ENCODE results near the gene DNAJA3.

DNAJA3 gene

DNA sequence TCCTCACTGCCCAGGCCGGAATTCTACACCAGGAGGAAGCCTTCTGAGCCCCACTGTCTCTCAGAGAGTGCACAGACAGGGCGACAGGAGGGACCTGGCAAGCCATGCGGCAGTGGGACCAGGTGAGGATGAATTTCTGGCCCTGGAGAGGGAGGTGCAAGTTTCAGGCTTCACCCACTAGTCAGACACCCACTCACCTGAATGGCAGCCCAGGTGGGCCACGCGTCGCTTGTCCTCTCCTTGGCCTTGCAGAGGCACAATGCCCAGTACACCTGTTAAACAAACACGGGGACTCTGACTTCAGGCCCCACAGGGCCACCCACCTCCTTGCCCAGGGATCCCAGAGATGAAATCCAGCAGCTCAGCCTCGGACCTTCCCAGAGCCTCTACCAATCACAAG lies 13.5 kb upstream of the DNAJA3 start:
- H3K27ac ChIP-seq = no peak overlapping the region
- TF ChIP-seq, protein P1, sequence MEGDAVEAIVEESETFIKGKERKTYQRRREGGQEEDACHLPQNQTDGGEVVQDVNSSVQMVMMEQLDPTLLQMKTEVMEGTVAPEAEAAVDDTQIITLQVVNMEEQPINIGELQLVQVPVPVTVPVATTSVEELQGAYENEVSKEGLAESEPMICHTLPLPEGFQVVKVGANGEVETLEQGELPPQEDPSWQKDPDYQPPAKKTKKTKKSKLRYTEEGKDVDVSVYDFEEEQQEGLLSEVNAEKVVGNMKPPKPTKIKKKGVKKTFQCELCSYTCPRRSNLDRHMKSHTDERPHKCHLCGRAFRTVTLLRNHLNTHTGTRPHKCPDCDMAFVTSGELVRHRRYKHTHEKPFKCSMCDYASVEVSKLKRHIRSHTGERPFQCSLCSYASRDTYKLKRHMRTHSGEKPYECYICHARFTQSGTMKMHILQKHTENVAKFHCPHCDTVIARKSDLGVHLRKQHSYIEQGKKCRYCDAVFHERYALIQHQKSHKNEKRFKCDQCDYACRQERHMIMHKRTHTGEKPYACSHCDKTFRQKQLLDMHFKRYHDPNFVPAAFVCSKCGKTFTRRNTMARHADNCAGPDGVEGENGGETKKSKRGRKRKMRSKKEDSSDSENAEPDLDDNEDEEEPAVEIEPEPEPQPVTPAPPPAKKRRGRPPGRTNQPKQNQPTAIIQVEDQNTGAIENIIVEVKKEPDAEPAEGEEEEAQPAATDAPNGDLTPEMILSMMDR (IDR thresholded peaks at IDR 0.05) = no peak
- no peak for TF ChIP-seq ZFX (IDR thresholded peaks at IDR 0.05; ENCODE audit: borderline replicate concordance)

GRCh38 chr16:4412854-4413253 lies 12.8 kb upstream of the DNAJA3 start:
- H3K27ac ChIP-seq = no peak overlapping the region
- no peak for TF ChIP-seq ZFX (IDR thresholded peaks at IDR 0.05; ENCODE audit: borderline replicate concordance)
- TF ChIP-seq, protein P1 (IDR thresholded peaks at IDR 0.05) = no peak

DNA sequence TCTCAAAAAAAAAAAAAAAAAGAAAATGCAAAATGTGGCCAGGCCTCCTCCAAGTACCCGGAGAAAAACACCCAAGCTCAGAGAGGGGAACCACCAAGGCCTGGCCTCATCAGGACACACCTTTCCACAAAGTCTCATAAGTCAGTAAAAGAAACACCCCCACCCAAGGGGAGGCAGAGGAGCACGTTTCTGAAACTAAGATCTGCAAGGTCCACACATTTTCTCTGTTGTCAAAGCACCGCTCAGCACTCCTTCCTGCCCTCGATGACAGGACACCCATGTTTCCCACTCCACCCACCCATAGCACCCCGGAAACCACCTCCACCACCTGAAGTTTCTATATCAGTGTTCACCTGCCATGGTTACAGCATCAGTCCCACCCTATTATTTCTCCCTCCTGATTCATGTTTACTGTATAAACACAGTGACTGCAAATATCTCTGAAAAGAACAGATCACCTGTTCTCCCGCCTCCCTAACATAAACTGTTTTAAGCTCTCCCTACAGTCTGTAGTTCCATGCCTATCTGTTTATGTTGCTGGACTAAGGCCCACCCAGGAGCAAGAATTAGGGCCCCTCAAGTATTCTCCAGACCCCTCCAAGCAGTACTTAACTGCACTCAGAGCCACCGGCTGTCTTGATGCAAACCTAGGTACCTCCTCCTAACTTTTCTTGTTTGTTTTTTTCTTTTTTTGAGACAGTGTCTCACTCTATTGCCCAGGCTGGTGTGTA lies 11.3 kb upstream of the DNAJA3 start:
- H3K27ac ChIP-seq = no peak overlapping the region
- TF ChIP-seq, protein P1 (IDR thresholded peaks at IDR 0.05) = no peak
- no peak for TF ChIP-seq ZFX (IDR thresholded peaks at IDR 0.05; ENCODE audit: borderline replicate concordance)

DNA sequence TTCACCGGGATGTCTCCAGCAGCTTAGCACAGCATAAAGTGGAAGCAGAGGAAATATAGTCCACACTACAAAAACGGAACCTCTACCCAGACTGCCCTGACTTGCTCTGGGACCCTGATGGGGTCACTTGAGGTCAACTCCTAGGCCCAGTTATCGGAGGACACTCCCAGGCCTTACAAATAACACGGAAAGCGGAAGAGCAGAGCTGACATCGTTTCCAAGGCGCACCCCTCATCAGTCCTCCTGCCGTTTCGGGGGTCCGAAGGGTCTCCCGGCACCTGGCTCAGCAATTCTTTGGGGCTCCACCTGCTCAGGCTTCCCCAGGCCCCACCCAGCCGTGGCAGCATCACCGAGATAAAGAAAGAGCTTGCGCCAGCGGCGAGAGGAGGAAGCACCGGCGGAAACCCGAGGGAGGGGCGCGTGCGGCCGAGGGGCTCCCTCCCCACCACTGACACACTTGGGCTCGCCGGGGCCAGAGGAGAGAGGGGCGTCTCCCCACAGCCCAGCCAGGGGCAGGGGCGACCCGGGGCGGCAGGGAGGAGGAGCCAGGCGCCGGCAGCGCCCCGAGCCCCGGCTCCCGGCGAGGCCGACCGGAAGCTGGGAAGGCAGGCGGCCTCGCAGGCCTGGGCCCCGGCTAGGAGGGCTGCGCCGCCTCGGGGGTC lies 10.0 kb upstream of the DNAJA3 start:
- H3K27ac ChIP-seq = no peak overlapping the region
- TF ChIP-seq, protein P1 (IDR thresholded peaks at IDR 0.05) = no peak
- TF ChIP-seq ZFX (IDR thresholded peaks at IDR 0.05; ENCODE audit: borderline replicate concordance) = no peak

DNA sequence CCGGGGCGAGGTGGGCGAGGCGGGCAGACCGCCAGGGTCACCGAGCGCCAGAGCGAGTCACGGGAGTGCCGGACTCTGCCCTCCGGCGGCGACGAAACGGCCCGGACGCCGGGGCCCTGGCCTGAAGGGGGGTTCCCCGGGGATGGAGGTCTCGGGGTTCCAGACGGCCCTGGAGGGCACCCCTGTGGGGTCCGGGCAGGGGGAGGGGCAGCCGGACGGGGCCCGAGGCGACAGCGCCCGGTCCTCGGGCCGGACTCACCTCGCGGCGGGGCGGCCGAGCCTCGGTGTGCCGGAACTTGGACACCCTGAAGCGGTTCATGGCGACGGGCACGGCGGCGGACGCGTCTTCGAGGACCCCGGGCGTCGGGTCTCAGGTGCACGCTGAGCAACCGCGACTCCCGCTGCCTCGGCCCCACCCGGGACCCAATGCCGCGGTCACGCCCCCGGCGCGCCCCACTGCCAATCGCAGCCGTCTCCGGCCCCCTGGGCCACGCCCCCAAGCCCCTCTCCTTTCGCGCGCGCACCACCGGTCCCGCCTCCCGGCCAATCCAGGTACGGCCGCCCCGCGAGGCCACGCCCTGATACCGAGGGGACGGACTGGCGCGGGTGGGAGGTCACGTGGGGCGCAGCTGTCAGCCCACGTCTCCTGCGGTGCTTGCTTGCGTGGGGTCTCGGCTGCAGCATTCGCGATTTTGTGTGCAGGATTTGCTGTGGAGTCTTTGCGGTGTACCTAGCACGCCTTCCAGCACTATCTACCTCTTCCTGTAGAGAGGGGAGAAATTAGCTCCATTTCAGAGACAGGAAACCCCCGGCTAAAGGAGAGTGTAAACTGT lies 9.3 kb upstream of the DNAJA3 start, which contains the start of gene CORO7:
CORO7 (minus strand) TSS at position 397 of the 833 bp plus-strand sequence; CDS start at position 319, 78 bp downstream.
- peak within 1 kb of the TSS; percentile 10; the same call in 1 of the 2 replicates for H3K27ac ChIP-seq
- TF ChIP-seq ZFX (IDR thresholded peaks at IDR 0.05; ENCODE audit: borderline replicate concordance) = no peak
- TF ChIP-seq, protein P1 (IDR thresholded peaks at IDR 0.05) = no peak

DNA sequence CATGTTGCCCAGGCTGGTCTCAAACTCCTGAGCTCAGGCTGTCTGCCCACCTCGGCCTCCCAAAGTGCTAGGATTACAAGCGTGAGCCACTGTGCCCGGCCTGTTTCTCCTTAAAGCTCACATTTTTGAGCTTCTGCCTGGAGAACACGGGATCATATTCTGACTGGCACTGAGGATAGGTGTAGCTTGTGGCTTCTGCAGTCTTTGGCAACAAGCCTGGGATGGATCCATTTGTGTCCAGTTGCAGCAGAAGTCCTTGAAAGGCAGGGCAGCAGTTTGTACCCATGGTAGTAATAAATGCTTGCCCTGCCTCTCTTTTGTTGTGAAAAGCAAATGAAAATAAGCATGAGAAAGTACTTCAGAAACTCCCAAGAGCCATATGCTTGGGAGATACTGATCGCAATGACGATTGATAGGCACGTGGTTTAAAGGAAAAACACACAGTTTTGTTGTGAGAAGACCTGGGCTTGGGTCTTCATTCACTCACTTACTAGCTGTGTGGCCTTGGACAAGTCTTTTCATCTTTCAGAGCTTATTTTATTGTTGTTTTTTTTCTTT lies 6.2 kb upstream of the DNAJA3 start:
- TF ChIP-seq, protein P1 (IDR thresholded peaks at IDR 0.05) = no peak
- TF ChIP-seq ZFX (IDR thresholded peaks at IDR 0.05; ENCODE audit: borderline replicate concordance) = no peak

More for the DNA sequence above, 6.2 kb upstream of the DNAJA3 start:
- no peak overlapping the region for H3K27ac ChIP-seq
